IgD-negative memory B cell (primary cell): Measurements from ENCODE around the gene STARD4. TPM values are rescaled to one million over a fixed set of nuclear protein-coding genes. Genes with fewer than 3 reads are reported as not detected.

Experiments used
- H3K27ac Mint-ChIP-seq, 3 donors: one replicate each; pipeline ENCODE4 v1.8.0; 2020 to 2022; ENCODE audit warnings: mild to moderate bottlenecking in 3 of 3, mixed read lengths in 3 of 3, moderate library complexity in 1 of 3
- H3K27me3 Mint-ChIP-seq: one replicate; pipeline ENCODE4 v1.8.0; 2021; ENCODE audit warnings: mixed read lengths
- H3K36me3 Mint-ChIP-seq: one replicate; pipeline ENCODE4 v1.8.0; 2020; ENCODE audit warnings: mild to moderate bottlenecking, mixed read lengths
- H3K4me1 Mint-ChIP-seq, 3 donors: one replicate each; pipeline ENCODE4 v1.8.0; 2020 to 2022; ENCODE audit warnings: mixed read lengths in 3 of 3, mild to moderate bottlenecking in 1 of 3
- H3K4me3 Mint-ChIP-seq, 4 donors: one replicate each; pipeline ENCODE4 v1.8.0; 2020 to 2022; ENCODE audit warnings: mild to moderate bottlenecking in 4 of 4, mixed read lengths in 4 of 4, moderate library complexity in 3 of 4
- H3K9me3 Mint-ChIP-seq, 3 donors: one replicate each; pipeline ENCODE4 v1.8.0; 2020 to 2021; ENCODE audit warnings: mixed read lengths in 3 of 3, mild to moderate bottlenecking in 1 of 3
- polyA plus RNA-seq: library from polyadenylated mRNA; unstranded; fragments of 300-500 nt; fragmentation: Illumina TruSeq; gene quantifications from one replicate; pipeline ENCODE4 v1.2.3, GENCODE V29; 2021

The STARD4 gene
- polyA plus RNA-seq, 1 donor from 2014 or later = 6.1 TPM

DNA sequence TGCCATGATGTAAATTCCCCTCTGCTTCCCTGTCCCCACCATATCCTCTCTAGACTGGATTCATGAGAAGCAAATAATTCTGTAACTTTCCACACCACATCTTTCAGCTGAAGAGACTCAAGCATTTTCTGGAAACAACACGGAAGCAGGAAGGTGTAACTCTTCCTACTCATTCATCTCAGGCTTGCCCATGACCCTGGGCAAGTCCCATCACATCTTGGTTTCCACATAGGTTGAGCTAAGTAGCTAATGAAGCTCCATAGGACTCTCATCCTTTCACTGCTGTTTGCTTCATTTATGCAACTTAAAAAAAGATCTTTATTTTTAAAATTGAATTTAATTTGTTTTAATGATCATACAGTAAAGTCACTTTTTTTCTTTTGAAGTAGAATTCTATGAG lies 32.7 kb upstream of the STARD4 start:
- Mint-ChIP-seq H3K9me3 (no peaks in the 10 kb centered on the region), H3K27ac (no peak overlapping the region), H3K36me3 (no peaks in the 10 kb centered on the region), H3K4me1 (no peaks in the 10 kb centered on the region), H3K4me3 (no peak overlapping the region), H3K27me3 (peaks cover 2% of the 10 kb centered on the region)

DNA sequence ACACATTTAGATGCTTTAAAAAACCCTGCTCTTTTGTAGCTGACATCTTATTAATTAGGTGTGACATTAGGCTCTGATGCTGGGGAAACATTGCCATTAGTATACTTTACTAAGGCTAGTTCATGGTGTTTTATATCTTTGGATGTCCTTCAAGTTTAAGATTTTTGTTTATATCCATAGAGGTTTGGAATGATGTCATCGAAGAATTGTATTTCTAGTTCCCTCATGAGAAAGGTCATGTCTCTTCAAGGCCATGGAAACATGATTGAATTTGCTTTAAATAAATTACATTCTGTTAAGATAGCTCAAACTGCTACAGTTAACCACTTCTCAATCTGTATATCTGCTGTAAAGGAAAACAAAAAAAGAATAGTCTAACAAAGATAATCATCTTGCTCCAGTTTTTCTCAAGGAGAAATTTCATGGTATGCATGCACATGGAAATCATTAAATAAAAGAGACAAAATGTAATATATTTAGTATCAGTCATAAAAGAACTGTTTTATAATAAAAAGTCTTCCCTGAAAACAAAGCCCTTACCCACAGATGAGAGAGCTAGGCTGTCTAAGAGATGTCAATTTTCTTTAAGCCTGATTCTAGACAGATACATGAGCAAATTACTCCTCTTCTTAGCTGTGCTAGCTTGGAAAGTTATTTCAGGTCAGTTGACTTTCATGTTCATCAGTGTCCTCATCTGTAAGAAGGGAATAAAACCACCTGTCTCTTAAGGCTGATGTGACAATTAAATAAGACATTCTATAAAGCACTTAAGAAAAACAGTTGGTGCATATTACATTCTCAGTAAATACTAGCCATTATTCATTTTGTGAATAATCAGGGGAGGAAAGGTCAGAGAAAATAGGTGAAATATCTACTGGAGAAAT lies 25.0 kb upstream of the STARD4 start:
- no peaks in the 10 kb centered on the region for H3K36me3 Mint-ChIP-seq
- no peak overlapping the region for H3K27ac Mint-ChIP-seq
- no peaks in the 10 kb centered on the region for H3K4me1 Mint-ChIP-seq
- peaks cover 0 to 8% (median 8%) of the 10 kb centered on the region in 3 donors for H3K9me3 Mint-ChIP-seq
- H3K4me3 Mint-ChIP-seq = no peak overlapping the region
- H3K27me3 Mint-ChIP-seq = peaks cover 11% of the 10 kb centered on the region

DNA sequence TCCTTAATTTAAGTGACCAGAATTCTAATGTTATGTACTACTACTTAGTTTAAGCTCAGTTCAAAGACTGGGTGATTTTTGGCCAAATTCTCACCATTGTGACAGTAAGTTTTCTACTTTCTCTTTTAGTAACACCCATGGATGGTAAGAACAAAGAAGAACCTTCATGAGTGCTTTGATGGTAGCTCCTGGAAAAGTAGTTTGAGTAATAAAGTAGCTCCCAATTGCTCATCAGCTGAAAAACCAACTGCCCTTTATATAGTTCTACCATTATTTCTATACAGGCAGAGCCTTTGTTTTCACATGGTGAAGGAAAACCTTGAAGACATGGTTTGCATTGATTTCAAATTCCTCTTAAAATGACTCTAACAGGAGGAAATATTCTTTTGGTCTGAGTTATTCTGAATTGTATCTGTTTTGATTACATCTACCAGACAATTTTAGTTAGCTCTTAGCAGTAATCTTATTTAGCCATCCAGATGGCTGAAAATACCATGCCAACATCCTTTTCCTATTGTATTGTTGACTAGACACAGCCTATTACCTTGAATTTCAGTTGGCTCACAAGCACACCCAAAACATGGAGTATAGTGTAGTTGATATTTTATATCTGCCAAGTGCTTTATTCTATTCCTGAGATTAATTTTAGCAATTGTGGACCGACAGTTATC lies 23.7 kb upstream of the STARD4 start:
- peaks cover 0 to 5% (median 3%) of the 10 kb centered on the region in 3 donors for H3K4me1 Mint-ChIP-seq
- H3K4me3 Mint-ChIP-seq = no peak overlapping the region
- peak overlapping the region in 1 of 3 donors; percentile 9 for H3K27ac Mint-ChIP-seq
- H3K36me3 Mint-ChIP-seq = no peaks in the 10 kb centered on the region
- peaks cover 0 to 8% (median 8%) of the 10 kb centered on the region in 3 donors for H3K9me3 Mint-ChIP-seq
- H3K27me3 Mint-ChIP-seq = peaks cover 11% of the 10 kb centered on the region

DNA sequence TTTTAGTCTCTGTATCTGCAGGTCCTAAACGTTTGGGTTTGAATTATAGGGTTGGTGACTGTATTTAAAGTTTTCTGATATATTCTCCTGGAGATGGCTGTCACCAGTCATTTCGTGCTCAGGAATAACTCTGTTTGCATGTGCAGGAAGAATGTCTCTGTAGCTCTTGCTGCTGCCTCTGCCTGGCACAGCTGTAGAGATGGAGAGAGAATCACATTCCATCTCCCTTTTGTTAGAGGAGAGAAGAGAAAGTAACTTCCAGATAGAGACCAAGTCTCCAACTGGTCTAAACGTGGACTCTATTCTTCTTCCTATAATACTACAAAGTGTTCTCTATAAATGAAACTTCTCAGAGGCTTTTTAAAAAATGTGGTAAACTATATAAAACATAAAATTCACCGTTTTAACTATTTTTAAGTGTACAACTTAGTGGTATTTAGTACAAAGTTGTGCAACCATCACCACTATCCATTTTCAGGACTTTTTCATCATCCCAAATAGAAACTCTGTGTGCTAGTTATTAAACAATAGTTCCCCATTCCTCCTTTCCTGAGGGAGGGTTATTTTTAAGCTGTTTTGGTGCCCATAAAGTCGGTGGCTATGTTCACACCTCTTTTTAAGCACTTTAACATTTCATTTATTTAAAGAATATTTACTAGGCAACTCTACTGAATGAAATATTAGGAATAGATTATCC lies 20.7 kb upstream of the STARD4 start:
- Mint-ChIP-seq H3K9me3 (peaks cover 0 to 8% (median 8%) of the 10 kb centered on the region in 3 donors), H3K4me1 (peaks cover 12 to 19% (median 15%) of the 10 kb centered on the region in 3 donors), H3K27me3 (peaks cover 8% of the 10 kb centered on the region), H3K27ac (peak overlapping the region in 2 of 3 donors; percentile 52 to 91), H3K36me3 (no peaks in the 10 kb centered on the region), H3K4me3 (peak overlapping the region in 1 of 4 donors; percentile 29)

- peak overlapping the region; percentile 0 to 91 (median 78) for H3K4me3 Mint-ChIP-seq
- H3K36me3 Mint-ChIP-seq = no peaks in the 10 kb centered on the region
- peaks cover 3% of the 10 kb centered on the region for H3K27me3 Mint-ChIP-seq
- peak overlapping the region; percentile 30 to 92 (median 79) for H3K27ac Mint-ChIP-seq
- peaks cover 12 to 19% (median 15%) of the 10 kb centered on the region in 3 donors for H3K4me1 Mint-ChIP-seq
- H3K9me3 Mint-ChIP-seq = peaks cover 0 to 11% (median 8%) of the 10 kb centered on the region in 3 donors
Observed at GRCh38 chr5:111530298-111530740, 18.0 kb upstream of the STARD4 start.

DNA sequence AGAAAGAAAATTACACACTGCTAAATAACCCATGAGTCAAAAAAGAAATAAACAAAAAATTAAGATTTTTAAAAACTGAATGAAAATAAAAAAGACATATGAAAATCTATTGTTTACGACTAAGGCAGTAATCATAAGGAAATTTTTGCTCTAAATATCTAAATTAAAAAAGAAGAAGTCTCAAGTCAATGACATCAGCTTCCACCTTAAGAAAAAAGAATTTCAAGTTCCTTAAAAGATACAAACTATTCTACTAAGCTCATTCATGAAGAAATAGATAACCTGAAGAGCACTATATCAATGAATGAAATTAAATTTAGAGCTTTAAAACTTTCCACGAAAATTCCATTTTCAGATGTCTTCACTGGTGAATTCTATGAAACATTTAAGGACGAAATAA lies 15.7 kb upstream of the STARD4 start:
- Mint-ChIP-seq H3K4me1 (peaks cover 12 to 19% (median 15%) of the 10 kb centered on the region in 3 donors), H3K4me3 (no peak overlapping the region), H3K9me3 (peaks cover 0 to 2% (median 0%) of the 10 kb centered on the region in 3 donors), H3K27me3 (peaks cover under 1% of the 10 kb centered on the region), H3K27ac (no peak overlapping the region), H3K36me3 (peaks cover 2% of the 10 kb centered on the region)

GRCh38 chr5:111520908-111521307 lies 8.6 kb upstream of the STARD4 start:
- H3K4me1 Mint-ChIP-seq = no peaks in the 10 kb centered on the region
- peaks cover 2% of the 10 kb centered on the region for H3K27me3 Mint-ChIP-seq
- no peak overlapping the region for H3K27ac Mint-ChIP-seq
- no peak overlapping the region for H3K4me3 Mint-ChIP-seq
- peaks cover 2% of the 10 kb centered on the region for H3K36me3 Mint-ChIP-seq
- no peaks in the 10 kb centered on the region for H3K9me3 Mint-ChIP-seq

- no peaks in the 10 kb centered on the region for H3K9me3 Mint-ChIP-seq
- H3K27ac Mint-ChIP-seq = no peak overlapping the region
- peaks cover 0 to 5% (median 1%) of the 10 kb centered on the region in 3 donors for H3K4me1 Mint-ChIP-seq
Observed at GRCh38 chr5:111518777-111519176, 6.4 kb upstream of the STARD4 start.

DNA sequence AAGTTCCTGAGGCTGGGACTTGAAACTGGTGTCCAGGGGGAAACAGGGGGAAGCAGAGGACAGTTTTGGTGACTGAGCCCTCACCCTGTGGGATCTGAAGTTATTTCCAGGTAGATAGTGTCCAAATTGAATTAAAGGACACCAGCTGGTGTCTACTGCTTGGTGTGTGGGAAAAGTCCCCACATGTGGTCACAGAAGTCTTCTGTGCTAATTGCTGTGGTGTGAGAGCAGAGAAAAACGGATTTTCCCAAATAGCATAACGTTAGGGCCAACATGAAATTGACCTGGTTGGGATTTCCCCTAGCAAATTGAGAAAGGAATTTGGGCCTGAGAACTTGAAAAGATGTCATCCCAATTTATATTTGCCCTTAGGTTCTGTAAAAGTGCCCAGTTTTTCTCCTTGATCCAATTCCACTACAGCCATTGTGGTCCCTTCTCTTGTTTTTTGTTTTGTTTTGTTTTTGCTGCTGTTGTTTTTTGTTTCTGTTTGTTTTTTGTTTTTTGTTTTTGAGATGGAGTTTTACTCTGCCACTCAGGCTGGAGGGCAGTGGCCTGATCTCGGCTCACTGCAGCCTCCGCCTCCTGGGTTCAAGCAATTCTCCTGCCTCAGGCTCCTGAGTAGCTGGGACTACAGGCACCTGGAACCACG lies 5.6 kb upstream of the STARD4 start:
- Mint-ChIP-seq H3K4me3 (no peak overlapping the region), H3K4me1 (peaks cover 2 to 8% (median 2%) of the 10 kb centered on the region in 3 donors), H3K9me3 (no peaks in the 10 kb centered on the region), H3K27ac (peak overlapping the region in 1 of 3 donors; percentile 29), H3K27me3 (peaks cover under 1% of the 10 kb centered on the region), H3K36me3 (no peaks in the 10 kb centered on the region)

More at GRCh38 chr5:111518777-111519176, 6.4 kb upstream of the STARD4 start:
- Mint-ChIP-seq H3K27me3 (peaks cover 2% of the 10 kb centered on the region), H3K4me3 (no peak overlapping the region), H3K36me3 (no peaks in the 10 kb centered on the region)

DNA sequence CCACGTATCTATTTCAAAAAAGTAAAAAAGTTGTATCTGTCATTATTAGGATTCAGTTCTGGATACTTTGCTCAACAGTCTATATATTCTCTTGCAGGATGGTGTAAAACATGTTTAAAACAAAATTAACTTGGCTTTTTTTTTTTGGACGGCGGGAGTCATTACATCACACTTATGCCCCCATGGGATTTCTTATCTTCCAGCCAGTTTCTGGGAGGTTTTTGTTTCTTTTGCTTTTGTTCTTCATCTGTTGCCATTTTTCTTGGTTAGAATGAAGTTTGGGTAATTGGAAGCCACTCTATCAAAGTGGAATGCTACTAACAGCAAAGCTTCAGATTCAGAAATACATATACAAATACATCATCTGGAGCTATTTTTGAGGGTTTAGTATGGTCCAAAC lies 1.8 kb upstream of the STARD4 start:
- Mint-ChIP-seq H3K9me3 (no peaks in the 10 kb centered on the region), H3K27ac (peak overlapping the region in 2 of 3 donors; percentile 40), H3K4me1 (peaks cover 19 to 39% (median 24%) of the 10 kb centered on the region in 3 donors), H3K27me3 (no peaks in the 10 kb centered on the region), H3K36me3 (peaks cover 2% of the 10 kb centered on the region), H3K4me3 (peak overlapping the region in 3 of 4 donors; percentile 16 to 86 (median 27))

DNA sequence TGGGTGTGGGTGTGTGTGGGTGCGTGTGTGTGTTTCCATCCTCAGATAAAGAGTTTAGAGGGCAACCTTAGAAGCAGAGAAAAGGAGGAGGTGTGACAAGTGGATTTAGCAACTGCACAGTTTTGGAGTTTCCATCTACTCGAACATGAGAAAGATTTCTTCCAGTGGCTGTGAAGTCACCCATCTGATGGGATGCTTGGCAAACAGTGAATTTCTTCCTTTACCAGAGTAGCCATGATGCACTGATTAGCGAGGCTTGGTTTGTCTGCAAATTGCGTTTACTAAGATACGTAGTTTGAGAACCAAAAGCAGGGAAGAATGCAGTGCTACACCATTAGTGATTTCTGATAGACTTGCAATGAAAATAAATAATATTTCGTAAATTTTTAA lies 791 bp upstream of the STARD4 start:
- Mint-ChIP-seq H3K27ac (peak overlapping the region; percentile 82 to 97 (median 97)), H3K27me3 (no peaks in the 10 kb centered on the region), H3K4me3 (peak overlapping the region; percentile 95 to 99 (median 99)), H3K36me3 (peaks cover 3% of the 10 kb centered on the region), H3K9me3 (no peaks in the 10 kb centered on the region), H3K4me1 (peaks cover 22 to 44% (median 24%) of the 10 kb centered on the region in 3 donors)

DNA sequence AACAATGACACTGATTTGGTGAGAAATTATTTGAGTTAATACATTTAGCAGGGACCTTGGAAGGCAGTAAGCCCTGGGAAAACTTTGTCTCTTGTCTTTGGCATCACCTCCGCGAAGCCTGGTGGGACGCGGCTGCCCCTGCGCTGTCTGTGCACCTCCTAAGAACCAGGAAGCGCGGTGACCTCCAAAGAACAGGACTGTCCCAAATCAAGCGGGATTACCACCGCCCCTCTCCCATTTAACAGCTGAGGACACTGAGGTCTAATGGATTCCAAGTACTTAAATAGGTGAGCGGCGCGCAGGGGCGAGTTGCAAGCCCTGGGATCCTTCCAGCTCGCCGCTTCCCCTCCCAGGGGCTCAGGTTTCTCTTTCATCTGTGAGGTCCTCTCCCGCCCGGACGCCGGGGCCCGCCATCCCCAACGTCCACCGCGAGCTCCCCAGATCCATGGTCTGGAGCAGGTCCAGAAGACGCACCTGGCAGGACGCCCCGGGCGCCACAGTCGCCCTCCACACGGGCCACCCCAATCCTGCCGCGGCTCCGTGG lies 432 bp downstream of the STARD4 start:
- Mint-ChIP-seq H3K4me3 (peak overlapping the region; percentile 95 to 99 (median 99)), H3K27me3 (no peaks in the 10 kb centered on the region), H3K9me3 (no peaks in the 10 kb centered on the region), H3K36me3 (peaks cover 3% of the 10 kb centered on the region), H3K4me1 (peaks cover 24 to 53% (median 25%) of the 10 kb centered on the region in 3 donors), H3K27ac (peak overlapping the region; percentile 82 to 97 (median 97))

DNA sequence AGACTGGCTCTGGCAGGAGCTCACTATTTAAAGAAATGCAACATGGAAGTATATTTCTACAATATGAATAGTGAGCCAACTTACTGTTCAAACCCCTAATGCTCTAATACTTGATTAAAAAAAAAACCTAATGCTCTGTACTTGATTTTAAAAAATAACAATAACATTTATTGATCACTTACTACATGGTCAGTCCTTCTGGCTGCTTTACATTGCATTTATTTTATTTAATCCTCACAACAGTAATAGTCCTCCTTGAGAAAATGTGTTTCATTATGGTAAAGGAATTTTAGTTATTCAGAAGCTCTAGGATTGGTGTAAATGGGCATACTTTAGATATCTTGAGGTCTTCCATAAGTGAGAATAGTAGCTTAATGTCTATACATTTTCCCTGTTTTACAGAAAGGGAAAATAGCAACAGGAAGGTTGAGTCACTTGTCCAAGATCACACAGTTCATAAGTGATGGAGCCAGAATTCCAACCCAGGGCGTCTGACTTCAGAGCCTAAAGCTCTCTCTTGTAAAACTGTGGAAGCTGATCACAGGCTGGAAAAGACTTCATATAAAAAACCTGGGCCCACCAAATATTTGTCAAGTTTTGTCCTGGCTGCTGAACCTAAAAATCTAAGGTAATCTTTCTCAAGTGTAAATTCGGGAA lies 1.0 kb downstream of the STARD4 start:
- H3K36me3 Mint-ChIP-seq = peaks cover 3% of the 10 kb centered on the region
- peak overlapping the region; percentile 95 to 99 (median 99) for H3K4me3 Mint-ChIP-seq
- no peaks in the 10 kb centered on the region for H3K9me3 Mint-ChIP-seq
- H3K27me3 Mint-ChIP-seq = no peaks in the 10 kb centered on the region
- H3K4me1 Mint-ChIP-seq = peaks cover 24 to 56% (median 25%) of the 10 kb centered on the region in 3 donors
- peak overlapping the region; percentile 82 to 97 (median 97) for H3K27ac Mint-ChIP-seq
